GM12873 (cell line): Measurements from ENCODE around the gene GLG1.

ENCODE experiments used
- TF ChIP-seq, protein P1 (sequence below): IDR thresholded peaks from 2 replicates; pipeline ENCODE4 v1.5.1; 2012; ENCODE audit warnings: low read depth, mild to moderate bottlenecking, moderate library complexity, low read length, control low read depth; ENCODE audit not compliant: insufficient read depth; ENCODE audit errors: missing control alignments

GLG1 gene

GRCh38 chr16:74592847-74593246 lies 14.1 kb downstream of the GLG1 start:
- TF ChIP-seq, protein P1, sequence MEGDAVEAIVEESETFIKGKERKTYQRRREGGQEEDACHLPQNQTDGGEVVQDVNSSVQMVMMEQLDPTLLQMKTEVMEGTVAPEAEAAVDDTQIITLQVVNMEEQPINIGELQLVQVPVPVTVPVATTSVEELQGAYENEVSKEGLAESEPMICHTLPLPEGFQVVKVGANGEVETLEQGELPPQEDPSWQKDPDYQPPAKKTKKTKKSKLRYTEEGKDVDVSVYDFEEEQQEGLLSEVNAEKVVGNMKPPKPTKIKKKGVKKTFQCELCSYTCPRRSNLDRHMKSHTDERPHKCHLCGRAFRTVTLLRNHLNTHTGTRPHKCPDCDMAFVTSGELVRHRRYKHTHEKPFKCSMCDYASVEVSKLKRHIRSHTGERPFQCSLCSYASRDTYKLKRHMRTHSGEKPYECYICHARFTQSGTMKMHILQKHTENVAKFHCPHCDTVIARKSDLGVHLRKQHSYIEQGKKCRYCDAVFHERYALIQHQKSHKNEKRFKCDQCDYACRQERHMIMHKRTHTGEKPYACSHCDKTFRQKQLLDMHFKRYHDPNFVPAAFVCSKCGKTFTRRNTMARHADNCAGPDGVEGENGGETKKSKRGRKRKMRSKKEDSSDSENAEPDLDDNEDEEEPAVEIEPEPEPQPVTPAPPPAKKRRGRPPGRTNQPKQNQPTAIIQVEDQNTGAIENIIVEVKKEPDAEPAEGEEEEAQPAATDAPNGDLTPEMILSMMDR, result no peak

DNA sequence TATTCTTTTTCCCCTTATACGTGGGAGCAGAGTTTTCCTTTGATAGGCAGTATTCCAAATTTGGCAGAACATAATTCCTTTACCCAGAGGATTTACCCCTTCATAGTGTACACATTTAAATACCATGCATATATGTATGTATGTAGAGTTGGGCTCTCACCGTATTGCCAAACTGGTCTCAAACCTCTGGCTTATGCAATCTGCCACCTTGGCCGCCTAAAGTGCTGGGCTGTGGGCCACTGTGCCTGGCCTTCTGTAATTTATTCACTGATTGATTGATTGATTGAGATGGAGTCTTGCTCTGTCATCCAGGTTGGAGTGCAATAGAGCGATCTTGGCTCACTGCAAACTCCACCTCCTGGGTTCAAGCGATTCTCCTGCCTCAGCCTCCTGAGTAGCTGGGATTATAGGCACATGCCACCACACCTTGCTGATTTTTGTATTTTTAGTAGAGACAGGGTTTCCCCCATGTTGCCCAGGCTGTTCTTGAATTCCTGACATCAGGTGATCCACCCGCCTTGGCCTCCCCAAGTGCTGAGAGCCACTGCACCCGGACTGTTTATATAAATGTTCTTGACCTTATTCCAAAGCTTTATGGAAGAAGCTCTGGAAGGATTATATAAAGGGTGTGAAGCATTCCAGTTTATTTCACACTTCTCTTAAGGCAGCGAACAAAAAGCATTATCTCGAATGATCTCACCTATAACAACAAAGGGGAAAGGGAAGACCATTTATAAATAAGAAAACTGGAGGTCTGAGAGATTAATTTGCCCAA lies 14.9 kb downstream of the GLG1 start:
- TF ChIP-seq, protein P1, result no peak

DNA sequence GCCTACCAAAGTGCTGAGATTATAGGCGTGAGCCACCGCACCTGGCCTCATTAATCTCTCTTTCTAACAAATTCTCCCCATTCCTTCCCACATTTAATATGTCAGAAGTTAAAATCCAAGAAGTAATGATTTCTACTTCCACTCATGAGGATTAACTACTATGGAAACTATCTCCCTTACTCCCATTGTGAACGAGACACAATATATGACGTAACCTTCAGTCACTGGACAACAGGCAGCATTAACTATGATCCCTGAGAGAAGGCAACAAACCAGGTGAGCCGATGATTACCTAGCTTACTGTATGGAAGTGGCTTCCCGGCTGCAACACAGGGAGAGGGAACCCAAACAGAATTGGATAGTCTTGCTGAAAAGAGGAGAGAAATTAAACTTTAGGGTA lies 20.0 kb downstream of the GLG1 start:
- TF ChIP-seq, protein P1, result no peak

DNA sequence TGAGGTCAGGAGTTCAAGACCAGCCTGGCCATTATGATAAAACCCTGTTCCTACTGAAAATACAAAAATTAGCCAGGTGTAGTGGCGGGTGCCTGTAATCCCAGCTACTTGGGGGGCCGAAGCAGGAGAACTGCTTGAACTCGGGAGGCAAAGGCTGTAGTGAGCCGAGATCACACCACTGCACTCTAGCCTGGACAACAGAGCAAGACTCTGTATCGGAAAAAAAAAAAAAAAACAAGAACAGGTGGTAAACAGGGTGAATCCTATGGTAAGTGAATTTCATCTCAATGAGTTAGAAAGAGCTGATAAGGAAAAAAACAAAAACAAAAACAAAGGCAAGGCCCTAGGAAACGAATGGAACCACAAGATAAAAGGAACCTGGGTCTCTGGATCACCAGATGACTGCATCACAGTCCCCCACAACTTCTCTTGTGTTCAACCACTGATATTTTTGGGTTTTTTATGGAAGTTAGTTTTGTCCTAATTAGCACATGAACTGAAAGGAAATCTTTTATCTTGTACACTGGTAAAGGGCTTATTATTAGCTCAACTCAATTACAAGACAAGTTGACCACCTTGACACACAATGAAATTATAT lies 21.0 kb downstream of the GLG1 start:
- TF ChIP-seq, protein P1, result no peak

DNA sequence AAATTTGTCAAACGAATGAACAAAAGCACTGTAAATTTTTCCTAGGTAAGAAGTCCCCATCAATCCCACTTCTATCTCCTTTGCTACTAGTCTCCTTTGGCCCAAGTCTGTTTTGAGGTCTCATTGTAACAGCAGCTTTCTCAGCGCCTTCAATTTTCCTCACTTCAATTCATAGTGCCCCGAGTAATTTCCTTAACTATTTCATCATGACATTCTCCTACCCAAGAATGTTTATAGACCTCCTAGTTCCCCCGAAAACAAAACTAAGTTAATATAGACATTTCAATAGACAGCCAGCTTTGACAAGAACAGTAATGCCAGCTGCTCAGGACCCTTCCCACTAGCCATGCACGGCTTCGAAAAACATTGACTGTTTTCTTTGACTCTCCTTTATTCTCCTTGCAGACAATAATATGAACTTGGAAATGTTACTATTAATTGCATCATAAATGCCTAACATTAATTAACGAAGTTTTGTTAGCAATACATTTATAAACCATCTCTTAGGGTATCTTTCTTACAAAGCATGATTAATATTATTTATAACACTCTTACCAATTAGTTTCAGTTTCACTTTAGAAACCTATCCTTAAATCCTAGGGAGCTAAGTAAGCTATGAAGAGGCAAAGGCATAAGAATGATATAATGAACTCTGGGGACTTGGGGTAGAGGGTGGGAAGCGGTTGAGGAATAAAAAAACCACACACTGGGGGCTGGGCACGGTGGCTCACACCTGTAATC lies 22.8 kb downstream of the GLG1 start:
- TF ChIP-seq, protein P1, result no peak

GRCh38 chr16:74582970-74583369 lies 23.9 kb downstream of the GLG1 start:
- TF ChIP-seq, protein P1, result no peak

GRCh38 chr16:74580833-74581232 lies 26.1 kb downstream of the GLG1 start:
- TF ChIP-seq, protein P1, result no peak
